Measurements from ENCODE around the gene ATP4A.

The ATP4A gene

GRCh38 chr19:35521124-35521743 lies 42.2 kb downstream of the ATP4A start:
- no peak for TF ChIP-seq CTCF (IDR thresholded peaks at IDR 0.05; ENCODE audit: control insufficient read depth, extremely low read depth, insufficient read depth)
- DNase-seq (ENCODE audit: low read depth): no peak
- H3K4me3 ChIP-seq (ENCODE audit: low read depth, low read length): no peak overlapping the region

- no peak for TF ChIP-seq CTCF (IDR thresholded peaks at IDR 0.05; ENCODE audit: control insufficient read depth, extremely low read depth, insufficient read depth)
- DNase-seq (ENCODE audit: low read depth): no peak
- H3K4me3 ChIP-seq (ENCODE audit: low read depth, low read length): no peak overlapping the region
Measured at GRCh38 chr19:35519291-35519690, 44.2 kb downstream of the ATP4A start.

GRCh38 chr19:35518313-35518712 lies 45.1 kb downstream of the ATP4A start:
- no peak overlapping the region for H3K4me3 ChIP-seq (ENCODE audit: low read depth, low read length)
- DNase-seq (ENCODE audit: low read depth): no peak
- TF ChIP-seq CTCF (IDR thresholded peaks at IDR 0.05; ENCODE audit: control insufficient read depth, extremely low read depth, insufficient read depth): no peak

- TF ChIP-seq CTCF (IDR thresholded peaks at IDR 0.05; ENCODE audit: control insufficient read depth, extremely low read depth, insufficient read depth): no peak
- no peak for DNase-seq (ENCODE audit: low read depth)
- H3K4me3 ChIP-seq (ENCODE audit: low read depth, low read length): no peak overlapping the region
Measured at GRCh38 chr19:35517342-35517741, 46.1 kb downstream of the ATP4A start.

- H3K4me3 ChIP-seq (ENCODE audit: low read depth, low read length): no peak overlapping the region
- DNase-seq (ENCODE audit: low read depth): no peak
- TF ChIP-seq CTCF (IDR thresholded peaks at IDR 0.05; ENCODE audit: control insufficient read depth, extremely low read depth, insufficient read depth): no peak
Measured at GRCh38 chr19:35516310-35516709, 47.1 kb downstream of the ATP4A start.

GRCh38 chr19:35514282-35514809 lies 49.1 kb downstream of the ATP4A start:
- no peak overlapping the region for H3K4me3 ChIP-seq (ENCODE audit: low read depth, low read length)
- no peak for TF ChIP-seq CTCF (IDR thresholded peaks at IDR 0.05; ENCODE audit: control insufficient read depth, extremely low read depth, insufficient read depth)
- no peak for DNase-seq (ENCODE audit: low read depth)

Data from LNCaP clone FGC (cell line).